SK-N-MC (cell line): Measurements from ENCODE around the gene MXRA7.
"Not testable (repeated sequence)": the region's sequence is repeated elsewhere in the genome, so short reads cannot be mapped to it uniquely, and the experiment has no call there.

Experiments
- DNase-seq: peaks from one replicate; pipeline ENCODE4 v3.0.0-alpha.2; 2011; ENCODE audit warnings: low read depth, low spot score
- H3K27ac ChIP-seq: fragments of 200-600 bp; sonication (generic); 2 replicates; pipeline ENCODE4 v1.5.1; 2016; ENCODE audit warnings: mixed run types
- H3K36me3 ChIP-seq: fragments of 200-600 bp; sonication (generic); 2 replicates; pipeline ENCODE4 v1.6.1; 2017; ENCODE audit warnings: antibody characterized with exemption, low read length, mixed read lengths; ENCODE audit not compliant: insufficient read depth
- H3K4me3 ChIP-seq: fragments of 200-600 bp; sonication (generic); 2 replicates; pipeline ENCODE4 v1.5.1; 2016
- H3K9ac ChIP-seq: fragments of 200-600 bp; sonication (generic); 2 replicates; pipeline ENCODE4 v1.8.0; 2017; ENCODE audit warnings: mixed run types, mixed read lengths; ENCODE audit not compliant: insufficient read length
- H3K9me3 ChIP-seq: fragments of 200-600 bp; sonication (generic); 2 replicates; pipeline ENCODE4 v1.6.1; 2017; ENCODE audit warnings: low read depth, mild to moderate bottlenecking, antibody characterized with exemption, low read length, moderate library complexity, mixed read lengths
- EZH2 ChIP-seq: fragments of 200-600 bp; sonication (generic); IDR thresholded peaks from one replicate; pipeline ENCODE4 v1.6.1; 2017; ENCODE audit warnings: antibody characterized with exemption
- FOXP2 ChIP-seq: optimal IDR thresholded peaks from 2 replicates; pipeline ENCODE3; 2011; ENCODE audit warnings: mild to moderate bottlenecking, moderate library complexity; ENCODE audit not compliant: insufficient read depth; ENCODE audit errors: extremely low read length, control extremely low read depth
- POLR2AphosphoS5 ChIP-seq: IDR thresholded peaks from 2 replicates; pipeline ENCODE4 v1.6.1; 2012; ENCODE audit warnings: mild to moderate bottlenecking, low read depth, low read length, borderline replicate concordance

The MXRA7 gene

GRCh38 chr17:76748657-76749056 is 37.9 kb upstream of the MXRA7 start:
- TF ChIP-seq POLR2AphosphoS5 (no peak), FOXP2 (no peak), EZH2 (no peak)
- Histone ChIP-seq H3K9ac (no peak overlapping the region), H3K27ac (no peak overlapping the region), H3K36me3 (peaks cover 29% of the 10 kb centered on the region), H3K9me3 (no peaks in the 10 kb centered on the region), H3K4me3 (no peak overlapping the region)
- DNase-seq, result no peak

- no peak for TF ChIP-seq FOXP2
- no peak for TF ChIP-seq EZH2
- TF ChIP-seq POLR2AphosphoS5, result no peak
- no peak for DNase-seq
- Histone ChIP-seq H3K4me3 (no peak overlapping the region), H3K27ac (no peak overlapping the region), H3K9me3 (no peaks in the 10 kb centered on the region), H3K36me3 (peaks cover 35% of the 10 kb centered on the region), H3K9ac (no peak overlapping the region)
Observed at GRCh38 chr17:76747716-76748363, 37.1 kb upstream of the MXRA7 start.

GRCh38 chr17:76745785-76746184 is 35.0 kb upstream of the MXRA7 start:
- not testable (repeated sequence) for H3K4me3 ChIP-seq, H3K9me3 ChIP-seq, DNase-seq, H3K27ac ChIP-seq, H3K9ac ChIP-seq
- peaks cover 48% of the 10 kb centered on the region for H3K36me3 ChIP-seq

GRCh38 chr17:76744747-76745146 is 34.0 kb upstream of the MXRA7 start:
- H3K9ac ChIP-seq, result no peak overlapping the region
- no peak overlapping the region for H3K4me3 ChIP-seq
- H3K36me3 ChIP-seq, result peaks cover 48% of the 10 kb centered on the region
- H3K9me3 ChIP-seq, result no peaks in the 10 kb centered on the region
- no peak for DNase-seq
- H3K27ac ChIP-seq, result no peak overlapping the region
- no peak for TF ChIP-seq POLR2AphosphoS5
- no peak for TF ChIP-seq EZH2
- TF ChIP-seq FOXP2, result no peak

- TF ChIP-seq EZH2, result no peak
- TF ChIP-seq POLR2AphosphoS5, result no peak
- no peak for TF ChIP-seq FOXP2
- H3K9me3 ChIP-seq, result no peaks in the 10 kb centered on the region
- peaks cover 48% of the 10 kb centered on the region for H3K36me3 ChIP-seq
- H3K27ac ChIP-seq, result no peak overlapping the region
- no peak overlapping the region for H3K9ac ChIP-seq
- H3K4me3 ChIP-seq, result no peak overlapping the region
- DNase-seq, result no peak
Observed at GRCh38 chr17:76742958-76743357, 32.2 kb upstream of the MXRA7 start.

- no peak for DNase-seq
- Histone ChIP-seq H3K27ac (peak overlapping the region; percentile 80), H3K9me3 (no peaks in the 10 kb centered on the region), H3K9ac (peak overlapping the region; percentile 12), H3K36me3 (peaks cover 46% of the 10 kb centered on the region), H3K4me3 (peak overlapping the region; percentile 59)
- TF ChIP-seq EZH2 (no peak), POLR2AphosphoS5 (no peak), FOXP2 (no peak)
Observed at GRCh38 chr17:76740329-76741118, 29.8 kb upstream of the MXRA7 start.

GRCh38 chr17:76739568-76740115 is 28.9 kb upstream of the MXRA7 start:
- H3K9me3 ChIP-seq, DNase-seq: not testable (repeated sequence)
- Histone ChIP-seq H3K9ac (peak overlapping the region; percentile 83), H3K27ac (peak overlapping the region; percentile 80; the same call in 1 of the 2 replicates), H3K4me3 (peak overlapping the region; percentile 92), H3K36me3 (peaks cover 46% of the 10 kb centered on the region)

- Histone ChIP-seq H3K4me3 (peak overlapping the region; percentile 92), H3K36me3 (peaks cover 47% of the 10 kb centered on the region), H3K9me3 (no peaks in the 10 kb centered on the region), H3K9ac (peak overlapping the region; percentile 83), H3K27ac (peak overlapping the region; percentile 97)
- DNase-seq, result no peak
- no peak for TF ChIP-seq POLR2AphosphoS5
- TF ChIP-seq FOXP2, result no peak
- TF ChIP-seq EZH2, result no peak
Observed at GRCh38 chr17:76738468-76738850, 27.7 kb upstream of the MXRA7 start.
